MM.1S (cell line): ENCODE measurements around the gene NOX1.
"Not testable (repeated sequence)": the region's sequence is repeated elsewhere in the genome, so short reads cannot be mapped to it uniquely, and the experiment has no call there.

Experiments used
- EZH2 ChIP-seq: fragments of 300-600 bp; sonication (generic); optimal IDR thresholded peaks from 2 replicates; pipeline ENCODE3; 2017; ENCODE audit warnings: low read depth, mild to moderate bottlenecking, antibody characterized with exemption, low read length, mixed read lengths
- EZH2phosphoT487 ChIP-seq: fragments of 300-600 bp; sonication (generic); IDR thresholded peaks from 2 replicates; pipeline ENCODE4 v1.6.1; 2018; ENCODE audit warnings: antibody characterized with exemption, low read length
- TF ChIP-seq, protein P1 (sequence below): fragments of 300-600 bp; sonication (generic); IDR thresholded peaks from 2 replicates; pipeline ENCODE4 v1.5.1; 2016; ENCODE audit warnings: antibody characterized with exemption, low read length, mixed read lengths

DNA sequence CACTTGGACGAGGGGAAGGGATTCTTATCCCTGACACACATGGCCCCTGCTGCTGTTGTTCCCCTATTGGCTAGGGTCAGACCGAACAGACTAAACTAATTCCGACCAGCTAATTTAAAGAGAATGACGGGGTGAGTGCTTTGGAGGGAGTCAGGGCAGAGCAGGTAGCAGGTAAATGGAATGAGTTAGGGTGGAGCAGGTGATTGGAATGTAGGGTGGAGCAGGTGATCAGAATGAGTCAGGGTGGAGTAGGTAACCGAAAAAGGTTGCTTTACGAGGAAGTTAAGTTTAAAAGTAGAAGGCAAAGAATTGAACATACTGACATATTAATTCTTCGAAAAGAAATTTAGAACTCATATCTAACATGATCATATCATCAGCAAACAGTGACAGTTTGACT lies 65.9 kb downstream of the NOX1 start:
- TF ChIP-seq, protein P1, sequence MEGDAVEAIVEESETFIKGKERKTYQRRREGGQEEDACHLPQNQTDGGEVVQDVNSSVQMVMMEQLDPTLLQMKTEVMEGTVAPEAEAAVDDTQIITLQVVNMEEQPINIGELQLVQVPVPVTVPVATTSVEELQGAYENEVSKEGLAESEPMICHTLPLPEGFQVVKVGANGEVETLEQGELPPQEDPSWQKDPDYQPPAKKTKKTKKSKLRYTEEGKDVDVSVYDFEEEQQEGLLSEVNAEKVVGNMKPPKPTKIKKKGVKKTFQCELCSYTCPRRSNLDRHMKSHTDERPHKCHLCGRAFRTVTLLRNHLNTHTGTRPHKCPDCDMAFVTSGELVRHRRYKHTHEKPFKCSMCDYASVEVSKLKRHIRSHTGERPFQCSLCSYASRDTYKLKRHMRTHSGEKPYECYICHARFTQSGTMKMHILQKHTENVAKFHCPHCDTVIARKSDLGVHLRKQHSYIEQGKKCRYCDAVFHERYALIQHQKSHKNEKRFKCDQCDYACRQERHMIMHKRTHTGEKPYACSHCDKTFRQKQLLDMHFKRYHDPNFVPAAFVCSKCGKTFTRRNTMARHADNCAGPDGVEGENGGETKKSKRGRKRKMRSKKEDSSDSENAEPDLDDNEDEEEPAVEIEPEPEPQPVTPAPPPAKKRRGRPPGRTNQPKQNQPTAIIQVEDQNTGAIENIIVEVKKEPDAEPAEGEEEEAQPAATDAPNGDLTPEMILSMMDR = not testable (repeated sequence)
- TF ChIP-seq EZH2, EZH2phosphoT487: not testable (repeated sequence)
